Small intestine (tissue), 7 donors: Measurements from ENCODE around the gene CARS2. TPM values are rescaled to one million over a fixed set of nuclear protein-coding genes. Genes with fewer than 3 reads are reported as not detected.
"Not testable (repeated sequence)": the region's sequence is repeated elsewhere in the genome, so short reads cannot be mapped to it uniquely, and the experiment has no call there.

ENCODE experiments used
- DNase-seq, 2 donors: peaks; one replicate each; pipeline versions ENCODE4 v3.0.0 to v3.0.0-alpha.2; 2013
- FAIRE-seq: peaks from 2 replicates; lab custom pipeline; 2012; peaks lifted over from hg19 to GRCh38; lab: Jason Lieb, UNC
- H3K27ac ChIP-seq, 3 donors: one replicate each; pipeline ENCODE4 v1.5.1; 2013; ENCODE audit warnings: low read length in 2 of 3, mild to moderate bottlenecking in 2 of 3, control low read depth in 1 of 3, inconsistent platforms in 1 of 3, low read depth in 1 of 3, moderate library complexity in 1 of 3
- H3K27me3 ChIP-seq, 3 donors: one replicate each; pipeline ENCODE4 v1.6.1; 2013; ENCODE audit warnings: low read length in 3 of 3, inconsistent platforms in 1 of 3; ENCODE audit not compliant: control insufficient read depth in 3 of 3, insufficient read depth in 3 of 3
- H3K36me3 ChIP-seq, 3 donors: one replicate each; pipeline ENCODE4 v1.6.1; 2013; ENCODE audit warnings: low read length in 3 of 3, inconsistent platforms in 1 of 3, low read depth in 1 of 3, mild to moderate bottlenecking in 1 of 3, moderate library complexity in 1 of 3; ENCODE audit not compliant: control insufficient read depth in 3 of 3, insufficient read depth in 2 of 3
- H3K4me1 ChIP-seq, 3 donors: one replicate each; pipeline ENCODE4 v1.6.1; 2013; ENCODE audit warnings: low read length in 2 of 3, inconsistent platforms in 1 of 3, low read depth in 1 of 3, mild to moderate bottlenecking in 1 of 3, moderate library complexity in 1 of 3; ENCODE audit not compliant: control insufficient read depth in 3 of 3, insufficient read depth in 2 of 3
- H3K4me3 ChIP-seq, 3 donors: one replicate each; pipeline ENCODE4 v1.5.1; 2013; ENCODE audit warnings: low read length in 3 of 3, control low read depth in 1 of 3, inconsistent platforms in 1 of 3, low read depth in 1 of 3, mild to moderate bottlenecking in 1 of 3, moderate library complexity in 1 of 3
- H3K9me3 ChIP-seq, 2 donors: one replicate each; pipeline ENCODE4 v1.6.1; 2013; ENCODE audit warnings: low read depth in 1 of 2, low read length in 1 of 2; ENCODE audit not compliant: control insufficient read depth in 2 of 2, insufficient read depth in 1 of 2
- WGBS, 3 donors: extraction: QIAGEN DNeasy Blood & Tissue Kit; methylation state at CpG; one replicate each; pipeline ENCODE4 v1.1.7; 2013; 5-methylcytosine and 5-hydroxymethylcytosine counted together
- polyA plus RNA-seq, 4 donors: library from polyadenylated mRNA; stranded (reverse) in 3 of 4; unstranded in 1 of 4; fragments of 200-250 nt in 3 of 4; fragments of 120-200 nt in 1 of 4; gene quantifications; one replicate each; pipeline versions ENCODE4 v1.2.1 to v1.2.3, GENCODE V29; 2013
- donor health status: healthy with polysubstance abuse.
- donor health status: control.
- donor health status: control.
- donor health status: Bipolar disorder and iron deficiency.
- donor health status: healthy.

Gene CARS2
- polyA plus RNA-seq, 4 donors: 69.7 to 107 (median 84.9) TPM

DNA sequence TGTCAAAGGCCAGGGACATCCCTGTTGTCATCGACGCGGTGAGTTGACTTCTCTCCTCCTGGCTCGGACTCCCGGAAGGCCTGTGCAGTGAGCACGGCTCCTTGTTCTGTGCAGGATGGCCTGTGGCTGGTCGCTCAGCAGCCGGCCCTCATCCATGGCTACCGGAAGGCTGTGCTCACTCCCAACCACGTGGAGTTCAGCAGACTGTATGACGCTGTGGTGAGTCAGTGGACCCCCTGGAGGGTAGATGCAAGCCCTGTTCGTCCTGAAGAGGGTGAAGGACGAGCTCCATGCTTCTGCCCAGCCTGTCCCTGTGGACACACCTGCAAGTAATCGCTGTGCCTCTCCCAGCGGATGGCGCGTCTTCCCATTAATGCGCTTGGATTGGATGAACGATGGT, 71.4 kb downstream of the CARS2 start:
- Histone ChIP-seq H3K9me3 (no peaks in the 10 kb centered on the region), H3K36me3 (peaks cover 10 to 76% (median 25%) of the 10 kb centered on the region in 3 donors), H3K4me3 (no peak overlapping the region), H3K27ac (no peak overlapping the region), H3K27me3 (no peaks in the 10 kb centered on the region), H3K4me1 (no peaks in the 10 kb centered on the region)
- 92 to 95% (median 94%) methylated on average over 19 of the region's 19 CpGs for WGBS, 3 donors
- FAIRE-seq: no peak
- no peak for DNase-seq

DNA sequence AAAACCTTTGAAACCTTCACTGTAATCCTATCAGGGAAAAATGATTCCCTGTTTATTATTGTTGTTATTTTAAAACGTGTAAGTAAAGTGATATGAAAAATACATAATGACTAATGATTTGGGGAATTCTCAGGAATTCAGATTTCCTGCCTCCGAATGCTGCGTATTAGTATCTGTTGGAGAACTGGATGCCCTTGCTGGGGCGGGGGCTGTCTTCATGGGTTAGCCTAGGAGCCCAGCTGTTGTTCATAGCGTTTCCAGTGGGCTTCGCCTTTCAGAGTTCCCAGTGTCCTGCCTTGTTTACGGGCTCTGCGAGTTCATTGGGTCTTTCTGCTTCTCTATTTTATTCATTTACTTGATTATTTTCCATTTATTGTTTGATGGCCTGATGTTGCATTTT, 72.1 kb downstream of the CARS2 start:
- 87 to 90% (median 89%) methylated on average over 8 of the region's 8 CpGs for WGBS, 3 donors

GRCh38 chr13:110632255-110632654, 73.7 kb downstream of the CARS2 start:
- H3K27me3 ChIP-seq, H3K4me3 ChIP-seq, H3K9me3 ChIP-seq, H3K4me1 ChIP-seq, FAIRE-seq, DNase-seq, H3K27ac ChIP-seq: not testable (repeated sequence)
- peaks cover 6 to 75% (median 32%) of the 10 kb centered on the region in 3 donors for H3K36me3 ChIP-seq
- 93 to 94% (median 94%) methylated on average over 13 to 15 of the region's 15 CpGs for WGBS, 3 donors

More for the DNA sequence above, 72.1 kb downstream of the CARS2 start:
- FAIRE-seq: no peak
- Histone ChIP-seq H3K27me3 (no peaks in the 10 kb centered on the region), H3K27ac (no peak overlapping the region), H3K36me3 (peaks cover 5 to 74% (median 27%) of the 10 kb centered on the region in 3 donors), H3K9me3 (no peaks in the 10 kb centered on the region), H3K4me3 (no peak overlapping the region), H3K4me1 (no peaks in the 10 kb centered on the region)
- DNase-seq: no peak

- H3K4me1 ChIP-seq: peaks cover 0 to 6% (median 0%) of the 10 kb centered on the region in 3 donors
Measured at GRCh38 chr13:110630566-110631119, 75.3 kb downstream of the CARS2 start.

DNA sequence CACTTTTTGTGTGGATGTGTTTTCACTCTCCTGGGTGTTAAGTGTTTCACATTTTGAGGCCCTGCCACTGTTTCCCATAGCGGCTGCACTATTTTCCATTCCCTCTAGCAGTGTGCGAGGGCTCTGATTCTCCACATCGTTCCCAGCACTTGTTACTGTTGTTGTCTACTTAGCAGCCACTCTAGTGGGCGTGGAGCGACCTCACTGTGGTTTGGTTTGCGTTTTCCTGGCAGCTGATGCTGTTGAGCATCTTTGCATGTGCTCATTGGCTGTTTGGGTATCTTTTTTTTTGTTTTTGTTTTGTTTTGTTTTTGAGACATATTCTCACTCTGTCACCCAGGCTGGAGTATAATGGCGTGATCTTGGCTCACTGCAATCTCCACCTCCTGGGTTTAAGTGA, 76.2 kb downstream of the CARS2 start:
- no peaks in the 10 kb centered on the region for H3K9me3 ChIP-seq
- H3K4me1 ChIP-seq: peaks cover 0 to 9% (median 0%) of the 10 kb centered on the region in 3 donors
- WGBS, 3 donors: 77 to 81% (median 77%) methylated on average over 7 of the region's 7 CpGs
- H3K27ac ChIP-seq: no peak overlapping the region
- no peaks in the 10 kb centered on the region for H3K27me3 ChIP-seq
- no peak for DNase-seq
- no peak for FAIRE-seq
- peaks cover 5 to 69% (median 13%) of the 10 kb centered on the region in 3 donors for H3K36me3 ChIP-seq
- no peak overlapping the region for H3K4me3 ChIP-seq

More at GRCh38 chr13:110630566-110631119, 75.3 kb downstream of the CARS2 start:
- Histone ChIP-seq H3K4me3 (no peak overlapping the region), H3K9me3 (no peaks in the 10 kb centered on the region), H3K36me3 (peaks cover 2 to 69% (median 18%) of the 10 kb centered on the region in 3 donors), H3K27ac (no peak overlapping the region), H3K27me3 (no peaks in the 10 kb centered on the region)
- DNase-seq: no peak
- WGBS, 3 donors: 73 to 90% (median 87%) methylated on average over 10 of the region's 10 CpGs
- FAIRE-seq: no peak

- H3K27ac ChIP-seq: no peak overlapping the region
Measured at GRCh38 chr13:110628952-110629701, 76.8 kb downstream of the CARS2 start.

DNA sequence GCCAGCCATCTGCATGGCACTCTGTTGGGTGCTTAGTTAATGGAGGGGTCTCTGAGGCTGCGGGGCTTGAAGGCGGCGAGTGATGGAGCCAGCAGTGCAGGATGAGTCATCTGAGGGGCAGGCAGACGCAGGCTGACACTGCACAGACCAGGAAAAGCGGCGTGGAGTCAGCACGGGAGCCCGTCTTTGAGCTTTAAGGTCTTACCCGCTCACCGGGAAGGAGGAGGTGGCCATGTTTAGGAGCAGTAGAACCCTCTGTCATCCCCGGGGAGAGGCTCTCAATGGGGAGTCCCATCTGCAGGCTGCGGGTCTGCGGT, 77.5 kb downstream of the CARS2 start:
- DNase-seq (no peak), FAIRE-seq (no peak)
- Histone ChIP-seq H3K27ac (no peak overlapping the region), H3K4me1 (peaks cover 0 to 9% (median 0%) of the 10 kb centered on the region in 3 donors), H3K36me3 (peaks cover 5 to 65% (median 12%) of the 10 kb centered on the region in 3 donors), H3K4me3 (no peak overlapping the region), H3K9me3 (no peaks in the 10 kb centered on the region), H3K27me3 (no peaks in the 10 kb centered on the region)
- 88 to 92% (median 92%) methylated on average over 13 of the region's 13 CpGs for WGBS, 3 donors

More at GRCh38 chr13:110628952-110629701, 76.8 kb downstream of the CARS2 start:
- Histone ChIP-seq H3K27me3 (no peaks in the 10 kb centered on the region), H3K4me1 (peaks cover 0 to 9% (median 0%) of the 10 kb centered on the region in 3 donors), H3K4me3 (no peak overlapping the region), H3K36me3 (peaks cover 5 to 68% (median 12%) of the 10 kb centered on the region in 3 donors), H3K9me3 (no peaks in the 10 kb centered on the region)
- FAIRE-seq: no peak
- DNase-seq: no peak
- WGBS, 3 donors: 84 to 89% (median 85%) methylated on average over 19 of the region's 19 CpGs

DNA sequence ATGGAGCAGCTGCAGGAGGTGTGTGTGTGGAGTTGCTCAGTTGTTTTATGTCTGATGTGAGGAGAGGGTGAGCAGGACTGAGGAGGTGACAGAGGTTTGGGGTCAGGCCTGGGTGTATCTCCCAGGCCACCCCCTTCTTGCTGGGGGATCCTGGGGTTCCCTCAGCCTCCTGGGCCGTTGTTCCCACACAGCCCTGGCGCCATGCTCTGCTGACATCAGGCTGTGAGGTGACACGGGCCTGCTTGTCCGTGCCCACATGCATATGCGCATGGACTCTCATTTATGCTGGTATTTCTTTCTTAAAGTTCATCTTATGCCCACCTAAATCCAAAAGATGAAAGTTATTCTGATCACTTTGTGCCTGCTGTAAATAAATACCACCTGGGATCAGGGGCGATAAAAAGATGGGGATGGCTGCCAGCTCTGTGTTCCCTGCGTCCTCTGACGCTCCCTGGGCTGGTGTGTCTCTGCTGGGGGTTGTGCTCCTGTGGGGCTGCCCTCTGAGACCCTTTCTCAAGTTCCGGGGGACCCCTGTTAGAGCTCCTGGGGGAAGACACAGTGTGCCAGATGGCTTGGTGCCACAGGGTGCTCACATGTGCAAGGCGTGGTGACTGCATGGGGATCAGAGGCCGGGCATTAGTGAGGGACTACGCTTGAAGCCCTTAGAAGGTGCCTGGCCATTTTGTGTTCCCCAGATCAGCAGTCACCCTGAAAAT, 78.0 kb downstream of the CARS2 start:
- no peak for FAIRE-seq
- Histone ChIP-seq H3K4me3 (no peak overlapping the region), H3K27me3 (no peaks in the 10 kb centered on the region), H3K36me3 (peaks cover 5 to 69% (median 14%) of the 10 kb centered on the region in 3 donors), H3K9me3 (no peaks in the 10 kb centered on the region), H3K4me1 (peaks cover 0 to 9% (median 0%) of the 10 kb centered on the region in 3 donors), H3K27ac (no peak overlapping the region)
- no peak for DNase-seq
- WGBS, 3 donors: 78 to 89% (median 84%) methylated on average over 12 of the region's 12 CpGs
